DND-41 (cell line): ENCODE results near the gene SPEM2.

ENCODE experiments used
- ATAC-seq: fragments of 200-7000 bp; cut with Tn5 transposase; 3 replicates; pipeline ENCODE4 v1.9.1; 2021; ENCODE audit warnings: low read depth; ENCODE audit not compliant: insufficient read depth
- DNase-seq: peaks from one replicate; pipeline ENCODE4 v3.0.0-alpha.2; 2020
- H2AFZ ChIP-seq: 2 replicates; pipeline ENCODE4 v1.6.0; 2012; ENCODE audit warnings: low read depth, low read length
- H3K27ac ChIP-seq: 2 replicates; pipeline ENCODE4 v1.5.1; 2012; ENCODE audit warnings: low read length, inconsistent platforms
- H3K27me3 ChIP-seq: fragments of 200-600 bp; sonication (generic); 2 replicates; pipeline ENCODE4 v1.6.0; 2012; ENCODE audit warnings: low read length, mild to moderate bottlenecking, inconsistent platforms; ENCODE audit not compliant: insufficient read depth, poor library complexity
- H3K36me3 ChIP-seq: 2 replicates; pipeline ENCODE4 v1.5.1; 2012; ENCODE audit warnings: low read length, inconsistent platforms; ENCODE audit not compliant: insufficient read depth
- H3K4me1 ChIP-seq: 2 replicates; pipeline ENCODE4 v1.5.1; 2012; ENCODE audit warnings: mild to moderate bottlenecking, low read length; ENCODE audit not compliant: insufficient read depth
- H3K4me2 ChIP-seq: 2 replicates; pipeline ENCODE4 v1.6.0; 2012; ENCODE audit warnings: mild to moderate bottlenecking, moderate library complexity, low read length, inconsistent platforms; ENCODE audit not compliant: insufficient read depth
- H3K4me3 ChIP-seq, 2 experiments: fragments of 200-600 bp in 1 of 2; shearing (Covaris generic) in 1 of 2; 2 replicates each; pipeline ENCODE4 v1.5.1; 2012 to 2016; ENCODE audit warnings: inconsistent platforms in 2 of 2, low read length in 2 of 2, mild to moderate bottlenecking in 2 of 2, low read depth in 1 of 2, moderate library complexity in 1 of 2
- H3K79me2 ChIP-seq: 2 replicates; pipeline ENCODE4 v1.6.0; 2012; ENCODE audit warnings: low read length, inconsistent platforms; ENCODE audit not compliant: insufficient read depth
- H3K9ac ChIP-seq: 2 replicates; pipeline ENCODE4 v1.6.0; 2012; ENCODE audit warnings: low read depth, mild to moderate bottlenecking, inconsistent platforms, low read length, moderate library complexity
- H3K9me3 ChIP-seq: 2 replicates; pipeline ENCODE4 v1.5.1; 2012; ENCODE audit warnings: low read length, moderate library complexity, mild to moderate bottlenecking, inconsistent platforms; ENCODE audit not compliant: insufficient read depth, severe bottlenecking
- H4K20me1 ChIP-seq: 2 replicates; pipeline ENCODE4 v1.6.0; 2012; ENCODE audit warnings: low read length; ENCODE audit not compliant: insufficient read depth
- EZH2 ChIP-seq: IDR thresholded peaks from 3 replicates; pipeline ENCODE4 v1.6.1; 2012; ENCODE audit warnings: borderline replicate concordance, low read depth, mild to moderate bottlenecking, moderate library complexity, low read length, inconsistent platforms; ENCODE audit not compliant: severe bottlenecking
- TF ChIP-seq, protein P1 (sequence below): IDR thresholded peaks from 2 replicates; pipeline ENCODE4 v1.5.1; 2012; ENCODE audit warnings: borderline replicate concordance, low read length, moderate library complexity, mild to moderate bottlenecking; ENCODE audit not compliant: poor library complexity, severe bottlenecking; ENCODE audit errors: extremely low read depth

SPEM2 gene

DNA sequence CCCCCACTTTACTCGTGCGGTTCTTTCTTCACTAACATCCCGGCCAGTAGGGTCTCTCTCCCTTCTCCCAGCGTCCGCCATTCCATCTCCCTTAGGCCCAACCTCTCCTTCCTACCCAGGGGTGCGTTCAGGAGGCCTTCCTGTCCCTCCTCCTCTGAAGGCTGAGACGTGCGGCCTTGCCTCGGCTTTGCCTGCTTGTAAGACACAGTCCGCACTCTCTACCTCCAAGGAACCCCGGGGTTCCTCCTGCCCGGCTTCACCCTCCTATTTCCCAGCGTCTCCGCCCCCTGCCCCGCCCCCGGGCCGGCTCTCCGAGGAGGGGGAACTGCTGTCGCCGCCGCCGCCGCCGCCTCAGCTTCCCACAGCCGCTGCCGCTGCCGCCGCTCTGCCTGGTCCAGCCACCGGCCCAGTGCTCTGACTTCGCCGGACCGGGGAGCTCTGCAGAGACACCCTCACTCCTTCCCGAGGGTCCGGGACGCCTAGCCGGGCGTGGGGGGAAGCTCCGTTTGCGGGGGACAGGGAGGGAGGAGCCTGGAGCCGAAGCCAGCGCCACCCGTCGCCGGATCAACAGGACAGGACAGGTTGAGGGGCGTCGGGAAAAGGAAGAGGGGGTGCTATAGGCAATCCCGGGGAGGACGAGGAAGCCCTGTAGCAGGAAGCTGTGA is 12.7 kb downstream of the SPEM2 start:
- no peak overlapping the region for H3K9ac ChIP-seq
- ATAC-seq: no peak
- H3K4me1 ChIP-seq: peaks cover 17% of the 10 kb centered on the region
- no peak for DNase-seq
- H3K27ac ChIP-seq: no peak overlapping the region
- H2AFZ ChIP-seq: no peak overlapping the region
- H4K20me1 ChIP-seq: no peaks in the 10 kb centered on the region
- no peaks in the 10 kb centered on the region for H3K9me3 ChIP-seq
- H3K79me2 ChIP-seq: peaks cover 15% of the 10 kb centered on the region
- H3K4me3 ChIP-seq: no peak overlapping the region
- H3K27me3 ChIP-seq: no peaks in the 10 kb centered on the region
- no peak for TF ChIP-seq EZH2
- TF ChIP-seq, protein P1, sequence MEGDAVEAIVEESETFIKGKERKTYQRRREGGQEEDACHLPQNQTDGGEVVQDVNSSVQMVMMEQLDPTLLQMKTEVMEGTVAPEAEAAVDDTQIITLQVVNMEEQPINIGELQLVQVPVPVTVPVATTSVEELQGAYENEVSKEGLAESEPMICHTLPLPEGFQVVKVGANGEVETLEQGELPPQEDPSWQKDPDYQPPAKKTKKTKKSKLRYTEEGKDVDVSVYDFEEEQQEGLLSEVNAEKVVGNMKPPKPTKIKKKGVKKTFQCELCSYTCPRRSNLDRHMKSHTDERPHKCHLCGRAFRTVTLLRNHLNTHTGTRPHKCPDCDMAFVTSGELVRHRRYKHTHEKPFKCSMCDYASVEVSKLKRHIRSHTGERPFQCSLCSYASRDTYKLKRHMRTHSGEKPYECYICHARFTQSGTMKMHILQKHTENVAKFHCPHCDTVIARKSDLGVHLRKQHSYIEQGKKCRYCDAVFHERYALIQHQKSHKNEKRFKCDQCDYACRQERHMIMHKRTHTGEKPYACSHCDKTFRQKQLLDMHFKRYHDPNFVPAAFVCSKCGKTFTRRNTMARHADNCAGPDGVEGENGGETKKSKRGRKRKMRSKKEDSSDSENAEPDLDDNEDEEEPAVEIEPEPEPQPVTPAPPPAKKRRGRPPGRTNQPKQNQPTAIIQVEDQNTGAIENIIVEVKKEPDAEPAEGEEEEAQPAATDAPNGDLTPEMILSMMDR: no peak
- H3K4me2 ChIP-seq: no peak overlapping the region
- peaks cover 4% of the 10 kb centered on the region; the same call in 1 of the 2 replicates for H3K36me3 ChIP-seq

DNA sequence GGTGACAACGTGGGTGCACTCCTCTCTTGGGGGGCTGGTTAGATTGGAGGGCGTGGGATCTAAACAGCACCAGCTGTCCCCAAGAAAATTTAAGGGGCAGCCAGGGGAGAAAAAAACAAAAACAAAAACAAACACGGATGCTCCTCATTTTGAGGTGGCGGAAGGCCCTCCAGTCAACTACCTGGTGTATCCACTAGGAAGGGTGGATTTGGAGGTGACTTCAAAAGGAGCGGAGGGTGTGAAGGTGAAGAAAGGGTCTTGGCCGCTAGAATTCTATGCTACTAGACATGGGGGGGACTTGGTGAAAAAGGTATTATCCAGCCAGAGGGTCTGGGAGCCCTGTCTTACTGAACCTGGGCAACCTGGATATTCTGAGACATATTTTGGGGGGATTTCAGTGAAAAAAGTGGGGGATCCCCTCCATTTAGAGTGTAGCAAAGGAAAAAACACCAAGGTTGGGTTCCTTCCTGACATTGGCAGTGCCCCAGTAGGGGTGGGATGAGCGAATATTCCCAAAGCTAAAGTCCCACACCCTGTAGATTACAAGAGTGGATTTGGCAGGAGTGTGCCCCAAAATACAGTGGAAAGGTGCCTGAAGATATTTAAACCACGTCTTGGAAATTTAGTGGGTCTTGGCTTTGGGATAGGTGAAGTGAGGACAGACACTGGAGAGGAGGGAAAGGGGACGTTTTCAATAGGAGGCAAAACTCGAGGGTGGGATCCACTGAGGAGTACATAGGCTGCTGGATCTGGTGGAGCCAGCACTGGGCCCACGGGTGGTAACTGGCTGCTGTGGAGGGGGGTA is 13.4 kb downstream of the SPEM2 start:
- Histone ChIP-seq H3K4me1 (peaks cover 17% of the 10 kb centered on the region), H2AFZ (no peak overlapping the region), H3K79me2 (peaks cover 15% of the 10 kb centered on the region), H3K27me3 (no peaks in the 10 kb centered on the region), H3K36me3 (peaks cover 4% of the 10 kb centered on the region; the same call in 1 of the 2 replicates), H3K27ac (no peak overlapping the region), H3K4me2 (no peak overlapping the region), H3K4me3 (no peak overlapping the region), H3K9ac (no peak overlapping the region), H4K20me1 (no peaks in the 10 kb centered on the region), H3K9me3 (no peaks in the 10 kb centered on the region)
- no peak for DNase-seq
- no peak for TF ChIP-seq EZH2
- TF ChIP-seq, protein P1: no peak
- ATAC-seq: no peak

DNA sequence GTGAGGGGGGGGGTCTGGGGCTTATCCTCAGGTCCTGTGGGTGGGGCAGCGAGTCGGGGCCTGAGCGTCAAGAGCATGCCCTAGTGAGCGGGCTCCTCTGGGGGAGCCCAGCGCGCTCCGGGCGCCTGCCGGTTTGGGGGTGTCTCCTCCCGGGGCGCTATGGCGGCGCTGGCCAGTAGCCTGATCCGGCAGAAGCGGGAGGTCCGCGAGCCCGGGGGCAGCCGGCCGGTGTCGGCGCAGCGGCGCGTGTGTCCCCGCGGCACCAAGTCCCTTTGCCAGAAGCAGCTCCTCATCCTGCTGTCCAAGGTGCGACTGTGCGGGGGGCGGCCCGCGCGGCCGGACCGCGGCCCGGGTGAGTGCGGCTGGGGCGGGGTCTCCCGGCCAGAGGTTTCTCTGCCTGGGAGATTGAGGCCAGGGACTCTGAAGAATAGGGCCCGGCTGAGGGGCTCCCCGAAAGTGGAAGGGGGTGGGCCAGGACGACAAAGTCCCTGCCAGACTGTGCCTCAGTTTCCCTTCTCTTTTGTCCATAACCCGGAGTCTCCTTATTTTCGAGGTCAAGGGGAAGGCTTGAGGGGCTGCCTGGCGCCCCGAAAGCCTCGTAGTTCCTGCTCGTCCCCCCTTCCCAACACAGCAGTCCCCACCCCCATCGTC is 14.2 kb downstream of the SPEM2 start, which contains the start of gene FGF11:
Gene FGF11, plus strand, starts transcription at position 51 of the 651 bp plus-strand sequence. Its CDS starts 109 bp downstream, at position 160.
- TF ChIP-seq EZH2: no peak
- H3K4me2 ChIP-seq: no peak within 1 kb of the TSS
- no peak within 1 kb of the TSS for H3K9ac ChIP-seq
- H3K36me3 ChIP-seq: peaks cover 4% of the 10 kb centered on the region; the same call in 1 of the 2 replicates
- H4K20me1 ChIP-seq: no peaks in the 10 kb centered on the region
- no peaks in the 10 kb centered on the region for H3K9me3 ChIP-seq
- no peak within 1 kb of the TSS for H3K27ac ChIP-seq
- DNase-seq: no peak
- ATAC-seq: no peak
- H3K79me2 ChIP-seq: peaks cover 15% of the 10 kb centered on the region
- no peak within 1 kb of the TSS for H3K4me3 ChIP-seq
- no peak within 1 kb of the TSS for H2AFZ ChIP-seq
- H3K4me1 ChIP-seq: peaks cover 20% of the 10 kb centered on the region
- no peaks in the 10 kb centered on the region for H3K27me3 ChIP-seq
